Smooth muscle cell (in vitro differentiated cells): ENCODE results near the gene LNP1. TPM values are rescaled to one million over a fixed set of nuclear protein-coding genes. Genes with fewer than 3 reads are reported as not detected.

Source experiments
- polyA plus RNA-seq: library from polyadenylated mRNA; unstranded; fragments of >200 nt; fragmentation: Nextera tagmentation; extraction: Ambion mirVana; gene quantifications from 2 replicates; pipeline ENCODE4 v1.2.1, GENCODE V29; 2016
- total RNA-seq: library from RNA; depleted of rRNA; stranded (reverse); fragments of >200 nt; gene quantifications from 2 replicates; pipeline ENCODE4 v1.2.3, GENCODE V29; 2014

LNP1 gene
- total and polyA plus RNA-seq, 2 experiments from 2014 or later, result 3.1 to 4.3 TPM

Other genes with a start within 250 kb of the LNP1 start
- 77.7 and 120 TPM in 2 replicates for gene TBC1D23, start 140.5 kb upstream of the LNP1 start, total RNA-seq
- 30.0 and 36.0 TPM in 2 replicates for gene TBC1D23, start 140.5 kb upstream of the LNP1 start, polyA plus RNA-seq
- 16.5 and 21.5 TPM in 2 replicates for gene NIT2, start 66.8 kb upstream of the LNP1 start, total RNA-seq
- gene NIT2, start 66.8 kb upstream of the LNP1 start, polyA plus RNA-seq, result 46.5 and 52.3 TPM in 2 replicates
- gene TOMM70, start 450 bp upstream of the LNP1 start, total RNA-seq, result 53.7 and 75.8 TPM in 2 replicates
- 28.1 and 31.1 TPM in 2 replicates for gene TOMM70, start 450 bp upstream of the LNP1 start, polyA plus RNA-seq
- gene TMEM45A, start 91.1 kb downstream of the LNP1 start, total RNA-seq, result 280 and 307 TPM in 2 replicates
- 209 and 220 TPM in 2 replicates for gene TMEM45A, start 91.1 kb downstream of the LNP1 start, polyA plus RNA-seq
- 0.04 TPM in 1 of 2 replicates, not detected in the other for gene ADGRG7, start 208.1 kb downstream of the LNP1 start, total RNA-seq
- gene ADGRG7, start 208.1 kb downstream of the LNP1 start, polyA plus RNA-seq, result not detected in 2 replicates